Glomerular visceral epithelial cell (primary cell): ENCODE results near the gene OR51I2.

Experiments
- DNase-seq: peaks from one replicate; pipeline ENCODE4 v3.0.0-alpha.2; 2016; ENCODE audit errors: extremely low spot score

The OR51I2 gene, protein sequence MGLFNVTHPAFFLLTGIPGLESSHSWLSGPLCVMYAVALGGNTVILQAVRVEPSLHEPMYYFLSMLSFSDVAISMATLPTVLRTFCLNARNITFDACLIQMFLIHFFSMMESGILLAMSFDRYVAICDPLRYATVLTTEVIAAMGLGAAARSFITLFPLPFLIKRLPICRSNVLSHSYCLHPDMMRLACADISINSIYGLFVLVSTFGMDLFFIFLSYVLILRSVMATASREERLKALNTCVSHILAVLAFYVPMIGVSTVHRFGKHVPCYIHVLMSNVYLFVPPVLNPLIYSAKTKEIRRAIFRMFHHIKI

DNA sequence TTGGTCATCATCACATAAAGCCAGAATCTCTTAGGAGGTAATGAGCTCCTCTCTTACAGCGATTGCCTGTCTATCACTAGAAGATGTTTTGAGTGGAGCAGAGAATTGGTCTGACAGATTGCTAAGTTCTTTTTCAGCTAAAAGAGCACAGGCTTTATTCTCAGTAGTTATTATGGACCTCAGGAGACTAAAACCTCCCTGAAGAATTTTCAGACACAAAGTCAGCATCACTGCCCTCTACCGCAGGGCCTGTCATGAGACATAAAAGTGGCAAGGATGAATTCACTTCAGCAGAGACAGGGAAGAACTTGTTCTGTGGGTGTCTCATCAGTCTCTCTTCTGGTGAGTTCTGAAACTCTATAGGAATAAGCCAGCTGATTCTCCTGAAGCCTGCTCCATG lies at the start of gene OR51I2:
Gene OR51I2, plus strand, starts transcription at position 301 of the 400 bp plus-strand sequence. CDS start 4,166 bp downstream, outside the sequence.
- DNase-seq, result no peak

DNA sequence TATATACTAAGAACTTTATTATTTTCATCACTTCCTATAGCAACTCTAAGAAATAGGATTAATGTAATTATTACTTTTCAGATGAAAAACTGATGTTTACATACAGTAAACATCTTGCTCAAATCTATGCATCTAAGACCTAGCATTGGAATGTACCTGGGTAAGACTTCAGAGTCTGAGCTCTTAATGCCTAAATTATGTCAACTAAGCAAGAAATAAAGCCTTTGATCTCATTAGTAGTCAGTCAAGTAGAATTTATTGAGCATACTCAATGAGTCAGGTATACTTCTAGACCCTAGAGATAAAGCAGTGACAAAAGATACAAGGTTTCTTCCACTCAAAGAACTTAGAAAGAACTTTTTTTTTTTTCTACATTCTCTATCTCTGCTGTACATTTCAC lies 44.0 kb upstream of the OR51I2 start:
- DNase-seq, result no peak

DNA sequence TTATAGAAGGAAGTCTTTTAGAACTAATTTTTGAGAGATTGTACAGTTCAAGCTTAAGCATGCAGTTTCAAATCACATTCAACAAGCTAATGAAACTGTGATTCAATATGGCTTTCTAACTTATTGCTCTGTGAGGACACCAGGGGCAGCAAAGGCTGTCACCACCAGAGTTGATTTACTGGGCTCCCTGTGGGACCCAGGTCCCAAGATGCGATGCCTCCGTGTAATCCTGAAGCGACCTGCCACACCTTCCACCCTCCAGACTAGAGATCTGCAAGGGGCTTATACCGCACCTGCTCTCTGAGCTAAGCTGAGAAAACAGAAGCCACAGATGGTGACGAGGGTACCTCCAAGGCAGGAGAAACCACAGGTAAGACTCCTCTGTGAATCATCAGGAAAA lies 28.1 kb upstream of the OR51I2 start:
- no peak for DNase-seq

DNA sequence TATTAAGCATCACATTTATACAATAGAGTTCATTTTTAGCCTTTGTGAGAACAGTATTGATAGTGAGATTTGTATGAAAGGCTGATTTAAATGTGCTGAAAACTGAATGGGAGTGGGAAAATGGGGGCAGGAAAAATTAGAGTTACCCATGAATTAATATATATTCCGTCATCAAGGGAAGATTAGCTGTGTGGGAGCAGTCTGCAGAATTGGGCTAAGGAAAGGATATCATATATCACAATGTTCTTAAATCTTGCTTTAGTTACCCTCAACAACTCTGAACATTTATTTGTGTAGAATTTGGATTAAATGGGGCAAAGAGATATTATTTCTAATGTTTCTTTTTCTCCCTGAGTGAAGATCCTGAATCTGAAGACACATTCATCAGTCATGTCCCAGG lies 27.3 kb upstream of the OR51I2 start, which contains the start of gene OR51Q1:
Gene OR51Q1, plus strand, starts transcription at position 301 of the 400 bp plus-strand sequence. Its CDS starts 90 bp downstream, at position 391.
- DNase-seq, result no peak

DNA sequence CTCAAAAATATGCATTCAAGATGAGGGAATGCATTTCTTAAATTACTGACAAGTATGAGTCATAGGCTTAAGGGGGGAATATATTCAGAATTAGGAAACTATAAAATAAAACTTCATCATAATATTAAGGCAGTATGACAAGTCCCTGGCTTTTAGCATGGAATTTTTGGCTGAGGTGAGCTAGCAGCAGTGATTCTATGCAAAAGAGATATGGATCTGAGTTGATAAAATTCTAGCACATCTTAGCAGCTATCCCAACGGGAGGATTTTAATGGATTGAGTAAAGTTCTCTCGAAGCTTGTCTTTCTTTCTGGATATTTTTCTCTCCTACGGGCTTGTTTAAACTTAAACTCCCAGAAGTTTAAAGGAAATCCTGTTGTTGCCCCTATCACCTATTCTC lies 26.0 kb upstream of the OR51I2 start:
- no peak for DNase-seq

DNA sequence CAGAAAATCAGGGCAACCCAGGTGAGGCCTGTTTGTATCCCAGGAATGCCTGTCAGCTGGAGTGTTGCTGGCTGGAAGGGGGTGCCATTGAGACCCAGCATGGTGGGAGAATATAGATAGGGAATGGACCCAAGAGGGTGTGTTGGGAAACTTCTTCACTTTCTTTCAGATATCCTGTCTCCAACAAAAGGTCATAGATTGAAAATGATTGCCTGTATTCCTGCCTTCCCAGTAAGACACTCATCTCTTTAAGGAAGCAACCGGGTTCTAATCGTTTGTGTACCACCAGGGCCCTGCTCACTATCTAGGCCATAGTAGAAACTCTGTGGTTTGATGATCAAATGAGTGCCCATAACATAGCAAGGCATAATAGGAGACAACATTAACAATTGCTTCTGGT lies 7.7 kb upstream of the OR51I2 start, which contains the start of gene OR51I1:
Gene OR51I1, minus strand, starts transcription at position 101 of the 400 bp plus-strand sequence. Its CDS starts 0 bp downstream, at position 101.
- no peak for DNase-seq

DNA sequence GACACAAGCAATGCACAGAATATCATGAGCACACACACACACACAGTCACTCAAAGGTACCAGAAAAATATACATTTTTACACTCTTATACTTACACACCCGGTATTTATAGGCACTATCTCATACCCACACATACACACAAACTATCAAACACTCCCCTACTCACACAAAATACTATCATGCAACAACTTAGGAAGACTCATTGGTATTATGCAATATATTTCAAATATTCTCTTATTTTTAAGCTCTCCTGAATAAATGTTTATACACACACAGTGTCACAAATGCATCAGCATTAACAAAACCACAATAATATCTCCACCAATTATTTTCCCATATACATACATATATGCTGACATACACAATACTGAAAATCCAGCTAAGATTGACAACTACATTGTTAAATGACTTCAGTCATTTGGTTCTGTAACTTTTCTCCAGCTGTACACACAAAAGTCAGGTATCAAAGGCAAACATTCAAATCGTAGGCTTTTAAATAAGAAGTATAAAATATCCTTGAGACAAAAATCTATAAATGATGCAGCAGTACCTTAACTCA lies 5.2 kb upstream of the OR51I2 start:
- no peak for DNase-seq

DNA sequence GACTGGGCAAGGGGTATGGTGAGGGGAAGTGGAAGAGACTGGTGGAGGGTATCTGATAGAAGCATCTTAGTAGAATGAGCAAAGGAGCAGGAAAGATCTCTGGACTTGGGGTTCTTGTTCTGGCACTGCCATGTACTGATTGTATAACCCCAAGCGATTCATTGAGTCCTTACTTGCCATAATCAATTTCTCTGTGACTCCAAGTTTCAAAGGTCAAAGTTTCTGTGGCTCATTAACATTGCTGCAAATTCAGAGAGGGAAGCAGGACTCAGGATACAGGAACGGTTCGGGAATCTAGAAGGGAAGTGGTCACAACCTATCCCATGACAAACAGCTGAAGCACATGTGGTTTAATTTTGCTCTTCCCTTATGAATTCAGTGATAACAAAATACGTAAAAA lies 309 bp downstream of the OR51I2 start:
- DNase-seq, result no peak

DNA sequence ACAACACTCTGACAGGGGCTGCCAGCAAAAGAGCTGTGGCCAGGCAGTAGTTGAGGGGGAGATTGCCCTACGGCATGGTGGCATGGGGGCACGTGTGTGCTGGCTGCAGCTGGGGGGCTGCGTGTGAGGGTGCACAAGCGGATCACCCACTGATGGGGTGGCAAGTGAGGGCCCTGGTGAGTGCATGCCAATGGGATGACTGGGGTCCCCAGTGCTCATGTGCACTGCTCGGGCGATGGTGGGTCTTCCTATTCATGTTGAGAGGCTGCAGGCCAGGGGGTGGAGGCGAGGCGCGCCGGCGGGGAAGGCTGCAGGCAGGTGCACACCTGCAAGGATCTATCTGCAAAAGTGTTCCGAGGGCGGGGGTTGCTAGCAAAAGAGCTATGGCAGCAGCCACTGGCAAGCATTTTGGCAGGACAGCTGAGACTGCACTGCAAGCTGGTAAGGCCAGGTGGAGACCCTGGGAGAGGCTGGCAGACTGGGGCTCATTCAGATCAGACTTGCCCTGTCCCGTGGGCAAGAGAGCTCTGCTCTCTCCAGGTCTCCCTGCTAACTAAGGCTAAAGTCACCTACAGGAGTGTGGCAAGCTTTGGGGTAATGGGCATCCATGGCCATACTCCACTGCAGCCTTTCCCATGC lies 12.0 kb downstream of the OR51I2 start:
- DNase-seq, result no peak

DNA sequence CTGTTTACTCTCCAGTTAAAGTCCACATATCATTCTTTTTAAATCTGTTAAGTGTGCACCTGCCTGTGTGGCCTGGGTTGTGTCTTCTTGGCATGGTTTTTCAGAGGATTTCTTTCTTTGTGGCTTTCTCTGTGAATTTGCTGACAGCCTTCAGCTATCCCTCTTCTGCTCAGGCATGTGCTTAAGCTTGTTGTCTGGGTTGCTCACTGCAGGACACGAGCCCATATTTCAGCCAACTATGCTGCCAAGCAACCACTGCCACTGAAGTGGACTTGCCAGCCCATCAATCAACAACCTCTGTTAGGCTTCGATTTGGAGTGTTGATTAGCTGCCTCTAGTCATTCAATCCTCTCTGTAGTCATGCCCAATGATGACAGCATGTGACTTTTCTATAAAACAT lies 18.4 kb downstream of the OR51I2 start:
- DNase-seq, result no peak

DNA sequence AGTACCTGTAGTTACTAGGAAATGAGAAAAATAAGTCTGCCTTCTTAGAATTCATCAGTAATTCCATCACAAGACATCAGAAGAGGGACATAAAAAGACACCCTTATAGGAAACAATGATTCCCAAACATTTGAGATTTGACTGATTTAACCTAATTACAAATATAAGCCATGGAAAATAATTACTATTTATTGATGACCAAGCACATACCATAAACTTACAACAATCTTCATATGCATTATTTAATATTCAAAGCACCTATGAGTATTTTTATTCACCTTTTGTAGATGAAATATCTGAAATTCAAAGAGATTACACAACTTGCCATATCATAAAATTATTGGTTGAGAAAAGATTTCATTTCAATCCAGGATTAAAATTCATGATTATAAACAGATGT lies 24.8 kb downstream of the OR51I2 start:
- no peak for DNase-seq

DNA sequence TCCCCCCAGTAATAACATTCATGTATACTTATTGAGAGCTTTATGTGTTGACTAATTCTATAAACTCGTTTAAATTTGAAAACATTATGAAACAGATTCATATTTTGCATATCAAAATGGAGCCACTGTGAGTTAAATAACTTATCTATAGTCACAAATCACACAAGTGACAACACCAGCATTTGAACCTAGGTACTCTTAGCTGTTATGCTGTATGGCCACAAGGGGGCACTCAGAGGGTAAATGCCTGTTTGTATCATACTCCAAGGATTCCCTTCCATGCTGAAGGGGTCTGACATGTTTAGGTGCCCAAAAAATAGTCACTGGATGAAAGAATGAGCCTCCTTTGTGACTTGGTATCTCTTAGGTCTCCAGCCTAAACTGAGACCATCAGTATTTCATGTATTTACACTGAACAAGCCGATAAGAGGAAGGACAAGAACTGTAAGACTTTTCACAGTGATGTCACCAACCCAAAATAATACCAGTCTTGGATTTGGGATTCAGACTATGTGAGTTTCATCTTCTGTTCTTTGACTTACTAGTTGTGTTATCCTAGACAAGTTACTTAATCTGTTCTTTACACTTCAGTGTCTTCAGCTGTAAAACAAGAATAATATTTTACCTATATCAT lies 27.2 kb downstream of the OR51I2 start:
- DNase-seq, result peak; percentile 44

DNA sequence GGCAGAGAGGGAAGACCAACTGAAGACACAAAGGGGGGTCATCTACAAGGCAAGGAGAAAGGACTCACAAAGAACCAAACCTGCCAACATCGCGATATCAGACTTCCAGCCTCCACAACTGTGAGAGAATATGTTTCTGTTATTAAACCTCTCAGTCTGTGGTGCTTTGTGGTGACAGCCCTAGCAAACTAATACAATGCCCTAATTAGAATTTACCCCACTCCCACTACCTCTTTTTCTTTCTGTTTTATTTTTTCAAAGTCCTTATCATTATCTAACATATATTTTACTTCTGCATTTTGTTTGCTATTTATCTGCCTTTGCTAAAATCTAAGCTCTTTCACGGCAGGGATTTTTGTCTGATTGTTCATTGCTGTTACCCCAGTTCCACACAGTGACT lies 36.9 kb downstream of the OR51I2 start:
- DNase-seq, result no peak

DNA sequence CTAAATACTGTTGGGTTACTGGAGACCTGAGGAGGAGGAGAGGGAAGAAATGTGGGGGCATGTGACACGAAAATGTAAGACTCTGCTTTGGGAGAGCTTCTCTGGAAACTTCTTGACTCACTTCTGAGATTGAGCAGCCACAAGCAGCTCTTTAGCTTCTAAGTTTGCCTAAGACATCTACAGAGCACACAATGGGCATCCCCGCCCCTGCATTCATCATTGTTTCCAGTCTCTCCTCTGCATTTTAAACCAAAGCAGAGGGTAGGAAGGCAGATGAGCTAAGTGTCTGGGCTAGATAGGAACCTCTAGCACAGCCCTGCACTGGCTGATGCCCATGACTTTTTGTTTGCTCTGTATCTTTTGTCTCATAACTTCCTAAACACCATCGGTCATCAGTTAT lies 37.3 kb downstream of the OR51I2 start:
- DNase-seq, result no peak

DNA sequence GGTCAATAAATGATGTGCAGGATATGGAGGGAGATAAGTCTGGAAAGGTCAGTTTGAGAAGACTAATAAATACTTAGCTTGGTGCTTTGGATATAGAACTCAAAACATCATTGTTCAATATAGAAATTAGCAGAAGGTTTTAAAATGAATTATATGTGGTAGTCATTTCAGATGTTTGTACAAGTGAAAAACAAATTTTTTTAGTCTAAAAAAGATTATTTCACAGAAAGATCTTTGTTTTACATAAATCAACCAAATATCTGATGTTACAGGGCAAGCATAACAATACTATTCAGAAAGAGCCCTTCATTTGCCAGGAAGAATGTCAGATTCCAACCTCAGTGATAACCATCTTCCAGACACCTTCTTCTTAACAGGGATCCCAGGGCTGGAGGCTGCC lies 39.3 kb downstream of the OR51I2 start, which contains the start of gene OR52D1:
Gene OR52D1, plus strand, starts transcription at position 301 of the 400 bp plus-strand sequence. Its CDS starts 22 bp downstream, at position 323.
- DNase-seq, result no peak

DNA sequence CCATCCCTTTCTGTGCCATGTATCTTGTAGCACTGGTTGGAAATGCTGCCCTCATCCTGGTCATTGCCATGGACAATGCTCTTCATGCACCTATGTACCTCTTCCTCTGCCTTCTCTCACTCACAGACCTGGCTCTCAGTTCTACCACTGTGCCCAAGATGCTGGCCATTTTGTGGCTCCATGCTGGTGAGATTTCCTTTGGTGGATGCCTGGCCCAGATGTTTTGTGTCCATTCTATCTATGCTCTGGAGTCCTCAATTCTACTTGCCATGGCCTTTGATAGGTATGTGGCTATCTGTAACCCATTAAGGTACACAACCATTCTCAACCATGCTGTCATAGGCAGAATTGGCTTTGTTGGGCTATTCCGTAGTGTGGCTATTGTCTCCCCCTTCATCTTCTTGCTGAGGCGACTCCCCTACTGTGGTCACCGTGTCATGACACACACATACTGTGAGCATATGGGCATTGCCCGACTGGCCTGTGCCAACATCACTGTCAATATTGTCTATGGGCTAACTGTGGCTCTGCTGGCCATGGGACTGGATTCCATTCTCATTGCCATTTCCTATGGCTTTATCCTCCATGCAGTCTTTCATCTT lies 39.8 kb downstream of the OR51I2 start:
- DNase-seq, result no peak

DNA sequence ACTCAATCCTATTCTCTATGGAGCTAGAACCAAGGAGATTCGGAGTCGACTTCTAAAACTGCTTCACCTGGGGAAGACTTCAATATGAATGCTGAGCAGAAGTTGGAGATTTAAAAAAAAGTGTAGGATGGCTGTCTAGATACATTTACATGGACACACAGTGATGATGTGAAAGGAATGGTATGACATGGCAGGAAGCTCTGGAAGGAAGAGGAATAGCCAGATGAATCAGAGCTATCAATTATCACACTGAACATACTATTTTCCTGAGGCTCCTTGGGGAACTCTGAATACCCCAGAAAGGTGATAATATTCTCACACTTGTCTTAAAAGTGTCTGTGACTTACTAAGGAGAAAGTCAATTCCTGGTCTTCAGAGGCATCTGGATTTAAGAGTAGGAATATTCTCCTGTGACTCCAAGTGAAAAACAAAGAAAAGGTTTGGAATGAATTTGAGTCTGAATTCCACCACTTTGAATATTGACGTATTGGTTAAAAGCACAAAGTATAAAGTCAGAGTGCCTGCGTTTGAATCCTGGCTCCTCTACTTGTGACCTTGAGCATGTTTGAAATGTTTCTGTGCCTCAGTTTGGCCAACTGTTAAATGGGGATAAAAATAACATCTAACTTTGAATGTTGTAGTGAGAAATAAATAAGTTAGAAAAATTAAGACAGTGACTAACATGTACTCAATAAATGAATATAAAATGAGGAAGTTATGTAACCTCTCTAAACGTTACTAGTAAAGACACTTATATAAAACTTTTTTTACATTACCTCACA lies 40.6 kb downstream of the OR51I2 start:
- no peak for DNase-seq

DNA sequence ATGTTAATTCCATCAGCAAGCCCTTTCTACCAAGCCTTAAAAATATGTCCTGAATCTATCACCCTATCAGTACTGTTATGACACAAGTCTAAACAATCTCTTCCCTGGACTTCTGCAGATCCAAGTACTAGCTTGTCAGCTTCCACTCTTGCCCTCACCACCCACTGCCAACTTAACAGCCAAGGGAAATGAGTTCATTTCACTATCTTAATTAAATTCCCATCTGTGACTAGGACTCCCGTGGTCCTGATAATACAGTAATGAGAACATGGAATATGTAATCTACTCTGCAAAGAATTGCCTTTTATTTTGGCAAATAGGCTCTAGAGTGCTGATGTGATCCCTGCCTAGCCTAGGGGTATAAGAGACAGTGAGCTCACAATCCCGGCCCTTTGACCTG lies 50.5 kb downstream of the OR51I2 start:
- no peak for DNase-seq

DNA sequence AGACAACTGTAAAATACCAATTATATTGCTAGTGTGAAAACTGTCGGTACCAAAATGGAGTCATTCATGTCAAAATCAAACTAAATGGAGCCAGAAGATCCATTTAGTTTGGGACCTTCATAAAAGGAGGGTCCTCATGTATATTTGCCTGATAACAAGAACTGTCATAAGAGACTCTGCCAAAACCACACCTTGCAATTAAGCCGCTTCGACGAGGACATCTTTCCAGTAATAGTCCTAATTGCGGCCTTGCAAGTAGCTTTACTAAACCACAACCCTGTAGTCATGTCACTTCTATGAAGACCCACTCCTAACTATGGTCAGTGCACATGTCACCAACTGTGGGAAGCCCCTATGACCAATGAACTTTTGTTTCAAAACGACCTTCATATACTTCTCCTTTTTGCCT lies 51.3 kb downstream of the OR51I2 start:
- no peak for DNase-seq

DNA sequence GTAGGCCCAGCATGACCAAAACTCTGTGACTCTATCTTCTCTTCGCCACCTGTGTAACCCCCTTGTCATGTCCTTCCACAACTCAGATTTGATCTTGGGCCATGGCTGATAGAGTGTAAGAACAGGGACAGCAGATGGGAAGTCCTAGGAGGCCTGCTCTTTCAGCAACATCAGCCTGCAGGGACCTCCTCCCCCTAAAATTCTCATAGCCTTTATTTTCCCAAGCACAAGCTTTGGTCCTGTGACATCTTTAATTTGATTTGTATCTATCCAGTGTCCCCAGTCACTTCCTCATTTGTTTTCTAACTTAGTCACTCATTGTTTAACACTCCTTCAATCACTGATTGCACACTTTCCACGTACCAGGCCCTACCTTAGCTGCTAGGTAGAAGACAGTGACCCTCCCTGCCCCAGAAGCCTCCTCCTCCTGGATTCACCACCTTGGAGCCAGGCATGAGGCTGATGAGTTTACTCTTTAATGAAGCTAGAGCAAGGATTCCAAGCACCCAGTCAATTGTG lies 55.3 kb downstream of the OR51I2 start:
- DNase-seq, result no peak
